K562 (cell line): Measurements from ENCODE around the gene INHBC. TPM values are rescaled to one million over a fixed set of nuclear protein-coding genes. Genes with fewer than 3 reads are reported as not detected.

ENCODE experiments used
- DPF2 ChIP-seq: fragments of 450-650 bp; IDR thresholded peaks from 2 replicates; pipeline ENCODE4 v1.6.1; 2016
- EGR1 ChIP-seq: fragments of 450-650 bp; conservative IDR thresholded peaks from 2 replicates; pipeline ENCODE4 v1.6.1; 2017; ENCODE audit warnings: mild to moderate bottlenecking
- EP300 ChIP-seq: IDR thresholded peaks from 2 replicates; pipeline ENCODE4 v1.6.1; 2012; ENCODE audit warnings: low read length, improper control_type of control experiment
- FOXP1 ChIP-seq: sonication (generic); formaldehyde crosslinking; IDR thresholded peaks from 2 replicates; pipeline ENCODE4 v1.8.0; 2022; ENCODE audit warnings: mild to moderate bottlenecking, missing genetic modification reagents
- L3MBTL2 ChIP-seq: fragments of 450-650 bp; IDR thresholded peaks from 2 replicates; pipeline ENCODE4 v1.6.1; 2016; ENCODE audit warnings: mild to moderate bottlenecking, moderate library complexity
- MTA1 ChIP-seq: fragments of 450-650 bp; IDR thresholded peaks from 2 replicates; pipeline ENCODE4 v1.6.1; 2017; ENCODE audit warnings: borderline replicate concordance
- RAD51 ChIP-seq: fragments of 450-650 bp; IDR thresholded peaks from 2 replicates; pipeline ENCODE4 v1.7.1; 2016; ENCODE audit warnings: low read depth, mild to moderate bottlenecking, borderline replicate concordance
- SIX5 ChIP-seq, 2 experiments: IDR thresholded peaks; 2 replicates each; pipeline ENCODE4 v1.6.1; 2011; ENCODE audit warnings: low read length in 2 of 2, borderline replicate concordance in 1 of 2, low read depth in 1 of 2, mild to moderate bottlenecking in 1 of 2, moderate library complexity in 1 of 2; ENCODE audit not compliant: insufficient read depth in 1 of 2
- SMARCA4 ChIP-seq: fragments of 450-650 bp; IDR thresholded peaks from 2 replicates; pipeline ENCODE4 v1.6.1; 2016
- TSC22D4 ChIP-seq: fragments of 450-650 bp; IDR thresholded peaks from 2 replicates; pipeline ENCODE4 v1.6.1; 2016; ENCODE audit warnings: missing genetic modification characterization, missing biosample characterization, control low read depth
- U2AF1 ChIP-seq: fragments of 200-400 bp; formaldehyde crosslinking; optimal IDR thresholded peaks from 2 replicates; pipeline ENCODE3; 2017; ENCODE audit warnings: mild to moderate bottlenecking, low read depth, low read length, moderate library complexity
- ZBTB17 ChIP-seq: fragments of 450-650 bp; formaldehyde crosslinking; IDR thresholded peaks from 2 replicates; pipeline ENCODE4 v1.4.0; 2020; ENCODE audit warnings: mild to moderate bottlenecking
- ZC3H4 ChIP-seq: sonication (generic); formaldehyde crosslinking; IDR thresholded peaks from 2 replicates; pipeline ENCODE4 v1.9.0; 2021; ENCODE audit warnings: missing genetic modification reagents, borderline replicate concordance
- ZNF311 ChIP-seq: fragments of 250-450 bp; sonication (Bioruptor Pico); IDR thresholded peaks from 2 replicates; pipeline ENCODE4 v1.4.0; 2020; ENCODE audit warnings: mild to moderate bottlenecking, moderate library complexity
- ZNF717 ChIP-seq: fragments of 250-450 bp; sonication (Bioruptor Pico); IDR thresholded peaks from 2 replicates; pipeline ENCODE4 v1.5.0; 2021
- polyA plus RNA-seq, 8 experiments: library from polyadenylated mRNA; depleted of rRNA in 4 of 8; stranded (reverse) in 5 of 8; unstranded in 3 of 8; fragments of >200 nt; fragmentation: Nextera tagmentation in 2 of 8; fragmentation: Illumina TruSeq in 1 of 8; extraction: Ambion mirVana in 2 of 8; extraction: Trizol in 1 of 8; gene quantifications; 2 replicates each; pipeline versions ENCODE4 v1.2.1 to v1.2.3, GENCODE V29; 2011 to 2014; ENCODE audit warnings: inconsistent platforms in 1 of 8, missing spikeins in 1 of 8
- total RNA-seq, 7 experiments: library from RNA; depleted of rRNA in 6 of 7; stranded (reverse); fragments of >200 nt in 6 of 7; fragmentation: Illumina TruSeq in 2 of 7; extraction: Trizol in 2 of 7; gene quantifications; 2 replicates each; pipeline versions ENCODE4 v1.2.1 to v1.2.3, GENCODE V29; 2011 to 2021; ENCODE audit warnings: low replicate concordance in 1 of 7
- TF ChIP-seq, protein P1 (sequence below): fragments of 450-650 bp; IDR thresholded peaks from 2 replicates; pipeline ENCODE4 v1.6.1; 2017; ENCODE audit warnings: mild to moderate bottlenecking, moderate library complexity
- TF ChIP-seq, protein P2 (sequence below): fragments of 250-450 bp; sonication (Bioruptor Pico); IDR thresholded peaks from 2 replicates; pipeline ENCODE4 v1.4.0; 2020; ENCODE audit warnings: mild to moderate bottlenecking

INHBC gene
- total and polyA plus RNA-seq, 9 of the 15 experiments (the other 6 are each of a cell fraction or from before 2014, with no cell fraction given): 0.07 to 0.24 (median 0.15) TPM; not detected in 4

DNA sequence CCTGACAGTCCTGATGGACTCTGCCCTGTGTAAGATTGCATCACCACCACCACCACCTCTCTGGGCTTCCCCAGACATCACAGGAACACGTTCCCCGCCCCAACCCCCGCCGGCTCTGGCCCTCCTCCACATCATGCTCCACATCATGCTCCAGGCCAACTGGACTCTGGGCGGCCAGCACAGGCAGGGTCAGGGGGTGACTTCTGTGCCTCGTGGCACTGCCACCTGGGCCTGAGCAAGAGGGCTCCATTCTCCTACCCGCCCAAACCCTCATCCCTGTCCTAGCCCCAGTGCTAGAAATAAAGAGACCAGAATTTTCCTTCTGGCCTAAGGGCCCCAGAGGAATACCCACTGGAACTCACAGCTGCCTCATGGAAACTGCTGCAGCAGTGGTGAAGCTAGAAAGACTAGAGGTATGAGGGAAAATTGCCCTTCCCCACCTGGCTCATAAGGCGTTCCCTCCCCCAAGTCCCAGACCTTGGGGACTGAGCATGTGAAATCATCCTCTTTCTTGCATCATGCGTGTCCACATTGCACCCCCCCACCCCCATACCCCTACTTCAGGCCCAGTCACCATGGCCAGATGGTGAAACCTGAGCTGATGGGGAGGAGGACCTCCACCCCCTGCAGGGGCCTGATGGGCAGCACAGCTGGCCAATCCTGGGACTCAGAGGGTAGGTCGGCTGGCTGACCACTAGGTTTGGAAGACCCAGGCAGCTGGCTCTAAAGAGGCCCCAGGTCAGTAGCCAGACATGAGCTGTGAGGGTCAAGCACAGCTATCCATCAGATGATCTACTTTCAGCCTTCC is 20.2 kb downstream of the INHBC start, which contains the start of gene INHBE (continued):
- no peak for TF ChIP-seq U2AF1
- peak; percentile 69; the same call in 1 of the 2 replicates for TF ChIP-seq FOXP1 (CRISPR knock-in tag)
- peak; percentile 65 for TF ChIP-seq DPF2
- TF ChIP-seq ZBTB17 (CRISPR knock-in tag): peak; percentile 44; the same call in 1 of the 2 replicates
- TF ChIP-seq RAD51: 0 out of 2 replicates have a peak, but pooled peaks have one; percentile 9
- 0 out of 2 replicates have a peak, but pooled peaks have one; percentile 17 for TF ChIP-seq ZNF717 (CRISPR knock-in tag)
- TF ChIP-seq ZC3H4: no peak
- peak; percentile 73 for TF ChIP-seq ZNF311 (CRISPR knock-in tag)
- TF ChIP-seq, protein P1, sequence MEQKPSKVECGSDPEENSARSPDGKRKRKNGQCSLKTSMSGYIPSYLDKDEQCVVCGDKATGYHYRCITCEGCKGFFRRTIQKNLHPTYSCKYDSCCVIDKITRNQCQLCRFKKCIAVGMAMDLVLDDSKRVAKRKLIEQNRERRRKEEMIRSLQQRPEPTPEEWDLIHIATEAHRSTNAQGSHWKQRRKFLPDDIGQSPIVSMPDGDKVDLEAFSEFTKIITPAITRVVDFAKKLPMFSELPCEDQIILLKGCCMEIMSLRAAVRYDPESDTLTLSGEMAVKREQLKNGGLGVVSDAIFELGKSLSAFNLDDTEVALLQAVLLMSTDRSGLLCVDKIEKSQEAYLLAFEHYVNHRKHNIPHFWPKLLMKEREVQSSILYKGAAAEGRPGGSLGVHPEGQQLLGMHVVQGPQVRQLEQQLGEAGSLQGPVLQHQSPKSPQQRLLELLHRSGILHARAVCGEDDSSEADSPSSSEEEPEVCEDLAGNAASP: no peak
- peak; percentile 71 for TF ChIP-seq L3MBTL2
- TF ChIP-seq, protein P2, sequence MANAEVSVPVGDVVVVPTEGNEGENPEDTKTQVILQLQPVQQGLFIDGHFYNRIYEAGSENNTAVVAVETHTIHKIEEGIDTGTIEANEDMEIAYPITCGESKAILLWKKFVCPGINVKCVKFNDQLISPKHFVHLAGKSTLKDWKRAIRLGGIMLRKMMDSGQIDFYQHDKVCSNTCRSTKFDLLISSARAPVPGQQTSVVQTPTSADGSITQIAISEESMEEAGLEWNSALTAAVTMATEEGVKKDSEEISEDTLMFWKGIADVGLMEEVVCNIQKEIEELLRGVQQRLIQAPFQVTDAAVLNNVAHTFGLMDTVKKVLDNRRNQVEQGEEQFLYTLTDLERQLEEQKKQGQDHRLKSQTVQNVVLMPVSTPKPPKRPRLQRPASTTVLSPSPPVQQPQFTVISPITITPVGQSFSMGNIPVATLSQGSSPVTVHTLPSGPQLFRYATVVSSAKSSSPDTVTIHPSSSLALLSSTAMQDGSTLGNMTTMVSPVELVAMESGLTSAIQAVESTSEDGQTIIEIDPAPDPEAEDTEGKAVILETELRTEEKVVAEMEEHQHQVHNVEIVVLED (CRISPR knock-in tag): 0 out of 2 replicates have a peak, but pooled peaks have one; percentile 9
- no peak for TF ChIP-seq TSC22D4 (tag)
- no peak for TF ChIP-seq MTA1
- peak; percentile 87 for TF ChIP-seq EP300
- peak; percentile 45 for TF ChIP-seq EGR1
- peak in 1 of 2 experiments; percentile 44; a peak in 1 of 4 replicates for TF ChIP-seq SIX5 (IDR thresholded peaks at IDR 0.05; ENCODE audit: borderline replicate concordance in 1 of 2, insufficient read depth in 1 of 2, low read depth in 1 of 2, low read length in 2 of 2)
- peak; percentile 27; the same call in 1 of the 2 replicates for TF ChIP-seq SMARCA4
